Endothelial cell of umbilical vein (primary cell): ENCODE results near the gene CCR2. TPM values are rescaled to one million over a fixed set of nuclear protein-coding genes. Genes with fewer than 3 reads are reported as not detected.

ENCODE experiments used
- BruUV-seq: library from RNA; stranded (reverse); fragments of 400-500 nt; replicated peaks from 2 replicates; lab custom pipeline; 2021; lab: Mats Ljungman, UMichigan
- CTCF ChIA-PET: fragments of 300-600, 350-600 bp; sonication (Branson Sonifier 250); formaldehyde crosslinking; loops from one replicate; lab custom pipeline; 2021; ENCODE audit warnings: antibody characterized with exemption, inconsistent platforms; lab: Charles Lee
- POLR2A ChIA-PET: fragments of 300-600, 350-600 bp; sonication (Branson Sonifier 250); formaldehyde crosslinking; loops from one replicate; lab custom pipeline; 2021; ENCODE audit warnings: antibody characterized with exemption, inconsistent platforms; lab: Charles Lee
- DNase-seq: peaks from one replicate; pipeline ENCODE4 v3.0.0-alpha.2; 2011; ENCODE audit warnings: low read depth, low spot score
- FAIRE-seq: peaks from 2 replicates; lab custom pipeline; 2011; peaks lifted over from hg19 to GRCh38; lab: Jason Lieb, UNC
- H2AFZ ChIP-seq: 2 replicates; pipeline ENCODE4 v1.6.0; 2012; ENCODE audit warnings: low read depth, low read length, control low read depth, inconsistent platforms
- H3K27ac ChIP-seq: 2 replicates; pipeline ENCODE4 v1.5.1; 2011; ENCODE audit warnings: low read depth, mild to moderate bottlenecking, control low read depth, low read length, moderate library complexity; ENCODE audit not compliant: insufficient read depth
- H3K27me3 ChIP-seq, 2 experiments: 2 replicates each; pipeline versions ENCODE4 v1.6.0 to v1.6.1; 2011; ENCODE audit warnings: low read length in 2 of 2, mixed read lengths in 1 of 2; ENCODE audit not compliant: control insufficient read depth in 2 of 2, insufficient read depth in 2 of 2
- H3K36me3 ChIP-seq, 2 experiments: 2 replicates in 1 of 2; 3 replicates in 1 of 2; pipeline ENCODE4 v1.5.1; 2011; ENCODE audit warnings: low read length in 2 of 2, mild to moderate bottlenecking in 1 of 2, moderate library complexity in 1 of 2; ENCODE audit not compliant: control insufficient read depth in 2 of 2, insufficient read depth in 2 of 2; ENCODE audit errors: extremely low read depth in 1 of 2
- H3K4me1 ChIP-seq: 3 replicates; pipeline ENCODE4 v1.5.1; 2011; ENCODE audit warnings: mild to moderate bottlenecking, low read length; ENCODE audit not compliant: control insufficient read depth, insufficient read depth; ENCODE audit errors: extremely low read depth
- H3K4me2 ChIP-seq: 2 replicates; pipeline ENCODE4 v1.6.1; 2011; ENCODE audit warnings: low read length, control low read depth, mixed read lengths; ENCODE audit not compliant: insufficient read depth
- H3K4me3 ChIP-seq, 3 experiments: fragments of 200-600 bp in 1 of 3; sonication (generic), shearing (Covaris generic) in 1 of 3; replicated peaks in 1 of 3; 2 replicates each; pipeline ENCODE4 v1.5.1; 2011 to 2016; ENCODE audit warnings: control low read depth in 3 of 3, low read length in 3 of 3, mild to moderate bottlenecking in 2 of 3, inconsistent platforms in 1 of 3, low read depth in 1 of 3, moderate library complexity in 1 of 3; ENCODE audit not compliant: insufficient read depth in 1 of 3
- H3K79me2 ChIP-seq: 2 replicates; pipeline ENCODE4 v1.6.0; 2012; ENCODE audit warnings: low read length, inconsistent platforms; ENCODE audit not compliant: control insufficient read depth, insufficient read depth
- H3K9ac ChIP-seq: replicated peaks from 2 replicates; pipeline ENCODE3; 2011; ENCODE audit warnings: low read length, control low read depth; ENCODE audit not compliant: insufficient read depth; ENCODE audit errors: extremely low read depth
- H3K9me1 ChIP-seq: replicated peaks from 3 replicates; pipeline ENCODE4 v1.6.0; 2011; ENCODE audit warnings: mild to moderate bottlenecking, low read length; ENCODE audit not compliant: control insufficient read depth, insufficient read depth; ENCODE audit errors: extremely low read depth
- H3K9me3 ChIP-seq: replicated peaks from 2 replicates; pipeline ENCODE4 v1.5.1; 2012; ENCODE audit warnings: low read length, inconsistent platforms; ENCODE audit not compliant: control insufficient read depth, insufficient read depth
- H4K20me1 ChIP-seq: replicated peaks from 2 replicates; pipeline ENCODE3; 2011; ENCODE audit warnings: mild to moderate bottlenecking, low read length; ENCODE audit not compliant: control insufficient read depth, insufficient read depth; ENCODE audit errors: extremely low read depth
- CTCF ChIP-seq, 2 donors: IDR thresholded peaks; 1 replicate in 1 of 2; 2 replicates in 1 of 2; pipeline ENCODE4 v1.5.1; 2011; ENCODE audit warnings: low read length in 2 of 2, mild to moderate bottlenecking in 2 of 2, moderate library complexity in 2 of 2, control low read depth in 1 of 2, inconsistent platforms in 1 of 2, low read depth in 1 of 2; ENCODE audit not compliant: insufficient read depth in 1 of 2; ENCODE audit errors: extremely low read depth in 1 of 2
- EZH2 ChIP-seq: IDR thresholded peaks from 2 replicates; pipeline ENCODE4 v1.6.1; 2012; ENCODE audit warnings: borderline replicate concordance, low read depth, mild to moderate bottlenecking, moderate library complexity, low read length, inconsistent platforms; ENCODE audit not compliant: severe bottlenecking
- FOS ChIP-seq: IDR thresholded peaks from 2 replicates; pipeline ENCODE4 v1.6.1; 2011; ENCODE audit warnings: mild to moderate bottlenecking, low read length, moderate library complexity, borderline replicate concordance; ENCODE audit not compliant: insufficient read depth
- GATA2 ChIP-seq: IDR thresholded peaks from 2 replicates; pipeline ENCODE4 v1.7.0; 2011; ENCODE audit warnings: low read depth, mild to moderate bottlenecking, moderate library complexity, mixed read lengths, low read length; ENCODE audit not compliant: insufficient read length, insufficient read depth
- JUN ChIP-seq: IDR thresholded peaks from 2 replicates; pipeline ENCODE4 v1.6.1; 2011; ENCODE audit warnings: borderline replicate concordance, low read depth; ENCODE audit not compliant: insufficient read length, insufficient read depth
- MAX ChIP-seq: IDR thresholded peaks from 2 replicates; pipeline ENCODE4 v1.6.1; 2011; ENCODE audit not compliant: insufficient read depth, insufficient read length
- MYC ChIP-seq: IDR thresholded peaks from one replicate; pipeline ENCODE4 v1.6.1; 2011; ENCODE audit warnings: mild to moderate bottlenecking, low read depth, low read length
- POLR2A ChIP-seq: IDR thresholded peaks from 2 replicates; pipeline ENCODE4 v1.6.1; 2012; ENCODE audit warnings: low read depth, mild to moderate bottlenecking, control low read depth, low read length
- POLR2AphosphoS5 ChIP-seq: IDR thresholded peaks from 2 replicates; pipeline ENCODE4 v1.6.1; 2012; ENCODE audit warnings: low read depth, mild to moderate bottlenecking, control low read depth, low read length, moderate library complexity; ENCODE audit not compliant: insufficient read depth
- dilution Hi-C: fragments of 300-500 bp; cut with MboI; formaldehyde crosslinking; loops from one replicate; pipeline ENCODE4 v1.15.0; 2019; ENCODE audit warnings: low sequenced_read_pairs; ENCODE audit not compliant: extremely low pct_ligation_motif_present
- intact Hi-C: fragments of 100-400 bp; cut with micrococcal nuclease; formaldehyde crosslinking; loops from one replicate; pipeline ENCODE4 v1.10.0; 2022
- polyA plus RNA-seq, 4 experiments: library from polyadenylated mRNA; depleted of rRNA in 3 of 4; stranded (reverse) in 3 of 4; unstranded in 1 of 4; fragments of >200 nt; gene quantifications; 2 replicates each; pipeline versions ENCODE4 v1.2.1 to v1.2.3, GENCODE V29; 2011 to 2012; ENCODE audit warnings: missing spikeins in 1 of 4
- total RNA-seq: library from RNA; stranded (reverse); gene quantifications from 2 replicates; pipeline ENCODE4 v1.2.3, GENCODE V29; 2021

Gene CCR2
- total and polyA plus RNA-seq, 2 donors (not counting 3 experiments of a cell fraction or from before 2014, with no cell fraction given) = not detected

GRCh38 chr3:46375814-46376213 lies 21.9 kb downstream of the CCR2 start:
- intact Hi-C loops = loop anchor here (5.0 to 10.0 kb wide), 2 partner anchors 179 to 299 kb away; no protein-coding TSS in a partner anchor
- Histone ChIP-seq H3K27me3 (peaks cover 8 to 12% of the 10 kb centered on the region in 2 experiments), H4K20me1 (no peaks in the 10 kb centered on the region), H3K4me2 (no peak overlapping the region), H3K9ac (no peak overlapping the region), H3K4me3 (no peak overlapping the region), H2AFZ (no peak overlapping the region), H3K79me2 (no peaks in the 10 kb centered on the region), H3K9me3 (no peaks in the 10 kb centered on the region), H3K4me1 (no peaks in the 10 kb centered on the region), H3K9me1 (no peaks in the 10 kb centered on the region), H3K27ac (no peak overlapping the region), H3K36me3 (no peaks in the 10 kb centered on the region)
- ChIA-PET POLR2A (no interaction called here), CTCF (no interaction called here)
- dilution Hi-C loops = no loop called here
- no TSS peak for BruUV-seq
- no peak for DNase-seq
- FAIRE-seq = no peak
- no peak for TF ChIP-seq FOS
- no peak for TF ChIP-seq EZH2
- no peak for TF ChIP-seq GATA2
- no peak for TF ChIP-seq POLR2A
- TF ChIP-seq POLR2AphosphoS5 = no peak
- TF ChIP-seq MYC = no peak
- TF ChIP-seq MAX = no peak
- TF ChIP-seq JUN = no peak
- no peak for TF ChIP-seq CTCF (IDR thresholded peaks at IDR 0.05; ENCODE audit: extremely low read depth in 1 of 2, insufficient read depth in 1 of 2, low read depth in 1 of 2, low read length in 2 of 2)
